Stimulated activated CD4-positive, alpha-beta T cell treated with anti-CD3 and anti-CD28 coated beads, Interleukin-4, amount 100 ng/mL, for 4 hours (primary cell): ENCODE measurements around the gene CDT1.
A peak's percentile ranks its signal among the peaks of the same experiment; 100 is the strongest.

Source experiments
- DNase-seq, 2 experiments: peaks; one replicate each; pipeline ENCODE4 v3.0.0-alpha.2; 2020

CDT1 gene

GRCh38 chr16:88840600-88841215, 37.1 kb downstream of the CDT1 start:
- no peak for DNase-seq

- no peak for DNase-seq
These were observed 38.1 kb downstream of the CDT1 start for GRCh38 chr16:88841521-88842307.

GRCh38 chr16:88842308-88842756, 38.7 kb downstream of the CDT1 start:
- DNase-seq, result no peak

GRCh38 chr16:88842806-88843205, 39.2 kb downstream of the CDT1 start:
- DNase-seq, result no peak

GRCh38 chr16:88843256-88843655, 39.7 kb downstream of the CDT1 start:
- DNase-seq, result no peak

- DNase-seq, result no peak
These were observed 40.9 kb downstream of the CDT1 start for GRCh38 chr16:88844419-88845036.

- no peak for DNase-seq
These were observed 42.5 kb downstream of the CDT1 start for GRCh38 chr16:88846088-88846487.

- no peak for DNase-seq
These were observed 44.1 kb downstream of the CDT1 start for GRCh38 chr16:88847654-88848053.

GRCh38 chr16:88848557-88848956, 45.0 kb downstream of the CDT1 start:
- no peak for DNase-seq

- DNase-seq, result no peak
These were observed 47.1 kb downstream of the CDT1 start for GRCh38 chr16:88850531-88851199.

GRCh38 chr16:88851616-88852015, 48.0 kb downstream of the CDT1 start:
- DNase-seq, result no peak

- DNase-seq, result no peak
These were observed 49.8 kb downstream of the CDT1 start for GRCh38 chr16:88853325-88853941.

- DNase-seq, result peak; percentile 6 to 16
These were observed 50.9 kb downstream of the CDT1 start for GRCh38 chr16:88854306-88855111.

- no peak for DNase-seq
These were observed 51.6 kb downstream of the CDT1 start for GRCh38 chr16:88855176-88855575.

GRCh38 chr16:88855736-88856121, 52.1 kb downstream of the CDT1 start:
- no peak for DNase-seq

GRCh38 chr16:88856122-88856827, 52.7 kb downstream of the CDT1 start:
- peak in 1 of 2 experiments; percentile 3 for DNase-seq

- peak; percentile 97 to 100 for DNase-seq
These were observed 53.5 kb downstream of the CDT1 start, which contains the start of the genes GALNS and TRAPPC2L for GRCh38 chr16:88856828-88857727. Gene GALNS, minus strand, starts transcription at chr16:88856947. Its CDS starts 70 bp downstream, at chr16:88856877. Gene TRAPPC2L, plus strand, starts transcription at chr16:88857127. Its CDS starts 24 bp downstream, at chr16:88857151.

GRCh38 chr16:88857728-88858339, 54.2 kb downstream of the CDT1 start:
- peak; percentile 71 to 78 for DNase-seq
